SK-N-SH (cell line): Measurements from ENCODE around the gene FTO.

Experiments used
- CTCF ChIP-seq: fragments of 200-600 bp; sonication (generic); IDR thresholded peaks from 2 replicates; pipeline ENCODE4 v1.6.1; 2017; ENCODE audit warnings: antibody characterized with exemption, mild to moderate bottlenecking, moderate library complexity
- EP300 ChIP-seq, 2 experiments: IDR thresholded peaks; 2 replicates each; pipeline versions ENCODE4 v1.4.0 to v1.6.1; 2012; ENCODE audit warnings: borderline replicate concordance in 1 of 2, low read depth in 1 of 2, low read length in 1 of 2
- NRF1 ChIP-seq: IDR thresholded peaks from 2 replicates; pipeline ENCODE4 v1.6.1; 2012; ENCODE audit warnings: low read depth, mild to moderate bottlenecking, low read length
- POLR2AphosphoS5 ChIP-seq: IDR thresholded peaks from 2 replicates; pipeline ENCODE4 v1.6.1; 2012; ENCODE audit warnings: low read depth, low read length
- RAD21 ChIP-seq: IDR thresholded peaks from 2 replicates; pipeline ENCODE4 v1.6.1; 2012; ENCODE audit warnings: mild to moderate bottlenecking, low read length
- REST ChIP-seq: IDR thresholded peaks from 2 replicates; pipeline ENCODE4 v1.6.1; 2012; ENCODE audit warnings: mild to moderate bottlenecking, low read depth, low read length, moderate library complexity
- RFX5 ChIP-seq: IDR thresholded peaks from 2 replicates; pipeline ENCODE4 v1.6.1; 2012; ENCODE audit warnings: mild to moderate bottlenecking, improper control_type of control experiment, low read length
- TEAD4 ChIP-seq: IDR thresholded peaks from 2 replicates; pipeline ENCODE4 v1.4.0; 2012; ENCODE audit warnings: mild to moderate bottlenecking, borderline replicate concordance; ENCODE audit not compliant: insufficient read depth

- TF ChIP-seq TEAD4 (no peak), CTCF (no peak), EP300 (IDR thresholded peaks at IDR 0.05; ENCODE audit: borderline replicate concordance in 1 of 2, low read depth in 1 of 2, low read length in 1 of 2) (no peak), RFX5 (no peak), REST (no peak), RAD21 (no peak), NRF1 (no peak), POLR2AphosphoS5 (no peak)
Observed at GRCh38 chr16:54022362-54022761, 318.4 kb downstream of the FTO start.
